Glutamatergic neuron (in vitro differentiated cells): ENCODE results near the gene CD83. TPM values are rescaled to one million over a fixed set of nuclear protein-coding genes. Genes with fewer than 3 reads are reported as not detected.

ENCODE experiments used
- DNase-seq: peaks from one replicate; pipeline ENCODE4 v3.0.0; 2022
- H3K27ac Mint-ChIP-seq: one replicate; pipeline ENCODE4 v1.8.0; 2020; ENCODE audit warnings: mild to moderate bottlenecking, mixed read lengths, inconsistent platforms; ENCODE audit not compliant: unreplicated experiment
- H3K27me3 Mint-ChIP-seq: one replicate; pipeline ENCODE4 v1.8.0; 2020; ENCODE audit warnings: mild to moderate bottlenecking, moderate library complexity, mixed read lengths, inconsistent platforms; ENCODE audit not compliant: unreplicated experiment
- H3K36me3 Mint-ChIP-seq: one replicate; pipeline ENCODE4 v1.8.0; 2020; ENCODE audit warnings: mild to moderate bottlenecking, mixed read lengths, inconsistent platforms; ENCODE audit not compliant: unreplicated experiment
- H3K4me1 Mint-ChIP-seq: one replicate; pipeline ENCODE4 v1.8.0; 2020; ENCODE audit warnings: mild to moderate bottlenecking, low read depth, mixed read lengths, inconsistent platforms; ENCODE audit not compliant: unreplicated experiment
- H3K4me3 Mint-ChIP-seq: one replicate; pipeline ENCODE4 v1.8.0; 2020; ENCODE audit warnings: mild to moderate bottlenecking, mixed read lengths, inconsistent platforms; ENCODE audit not compliant: unreplicated experiment
- H3K9me3 Mint-ChIP-seq: one replicate; pipeline ENCODE4 v1.8.0; 2020; ENCODE audit warnings: mild to moderate bottlenecking, moderate library complexity, mixed read lengths, inconsistent platforms; ENCODE audit not compliant: unreplicated experiment
- total RNA-seq: library from RNA; stranded (reverse); fragmentation: NEBNext Ultra II Directional; extraction: Animal tissue kit (Norgen Biotek cat#: 25700); gene quantifications from one replicate; pipeline ENCODE4 v1.2.1, GENCODE V29; 2021; ENCODE audit not compliant: unreplicated experiment
- TF ChIP-seq, protein P1 (sequence below): fragments of 200-600 bp; sonication (generic); IDR thresholded peaks from one replicate; pipeline ENCODE4 v1.5.0; 2021; ENCODE audit not compliant: partially characterized antibody, unreplicated experiment

The CD83 gene
- total RNA-seq, 1 donor from 2014 or later: 0.34 TPM

DNA sequence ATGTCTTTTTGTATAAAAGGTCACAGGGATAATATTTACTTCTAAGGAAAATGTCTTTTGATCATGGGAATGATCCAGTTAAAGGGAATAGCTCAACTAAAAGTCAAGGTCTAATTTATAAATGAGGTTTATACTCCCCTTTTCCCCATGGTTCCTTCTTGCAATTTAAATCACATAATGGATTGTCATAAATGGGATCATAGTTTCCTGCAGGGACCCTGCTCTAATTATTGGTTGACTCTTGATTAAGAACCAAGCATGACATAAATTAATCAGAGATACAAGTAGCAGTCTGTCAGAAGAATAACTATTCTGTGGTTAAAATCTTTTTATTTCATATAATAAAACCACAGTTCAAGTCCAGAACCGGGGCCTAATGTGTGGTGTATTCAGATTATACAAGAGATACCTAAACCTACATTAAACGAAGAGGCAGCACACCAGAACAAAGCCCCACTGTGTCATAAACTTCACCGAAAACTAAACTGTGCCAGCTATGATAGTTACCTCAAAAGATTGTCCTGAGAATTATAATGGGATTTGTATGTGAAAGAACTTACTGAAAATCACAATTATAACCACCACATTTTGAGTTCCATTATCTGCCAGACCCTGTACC lies 43.0 kb upstream of the CD83 start:
- Mint-ChIP-seq H3K27ac (no peak overlapping the region), H3K4me1 (no peaks in the 10 kb centered on the region), H3K36me3 (no peaks in the 10 kb centered on the region), H3K27me3 (peaks cover 2% of the 10 kb centered on the region), H3K9me3 (no peaks in the 10 kb centered on the region), H3K4me3 (no peak overlapping the region)
- DNase-seq: no peak
- TF ChIP-seq, protein P1, sequence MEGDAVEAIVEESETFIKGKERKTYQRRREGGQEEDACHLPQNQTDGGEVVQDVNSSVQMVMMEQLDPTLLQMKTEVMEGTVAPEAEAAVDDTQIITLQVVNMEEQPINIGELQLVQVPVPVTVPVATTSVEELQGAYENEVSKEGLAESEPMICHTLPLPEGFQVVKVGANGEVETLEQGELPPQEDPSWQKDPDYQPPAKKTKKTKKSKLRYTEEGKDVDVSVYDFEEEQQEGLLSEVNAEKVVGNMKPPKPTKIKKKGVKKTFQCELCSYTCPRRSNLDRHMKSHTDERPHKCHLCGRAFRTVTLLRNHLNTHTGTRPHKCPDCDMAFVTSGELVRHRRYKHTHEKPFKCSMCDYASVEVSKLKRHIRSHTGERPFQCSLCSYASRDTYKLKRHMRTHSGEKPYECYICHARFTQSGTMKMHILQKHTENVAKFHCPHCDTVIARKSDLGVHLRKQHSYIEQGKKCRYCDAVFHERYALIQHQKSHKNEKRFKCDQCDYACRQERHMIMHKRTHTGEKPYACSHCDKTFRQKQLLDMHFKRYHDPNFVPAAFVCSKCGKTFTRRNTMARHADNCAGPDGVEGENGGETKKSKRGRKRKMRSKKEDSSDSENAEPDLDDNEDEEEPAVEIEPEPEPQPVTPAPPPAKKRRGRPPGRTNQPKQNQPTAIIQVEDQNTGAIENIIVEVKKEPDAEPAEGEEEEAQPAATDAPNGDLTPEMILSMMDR: no peak

DNA sequence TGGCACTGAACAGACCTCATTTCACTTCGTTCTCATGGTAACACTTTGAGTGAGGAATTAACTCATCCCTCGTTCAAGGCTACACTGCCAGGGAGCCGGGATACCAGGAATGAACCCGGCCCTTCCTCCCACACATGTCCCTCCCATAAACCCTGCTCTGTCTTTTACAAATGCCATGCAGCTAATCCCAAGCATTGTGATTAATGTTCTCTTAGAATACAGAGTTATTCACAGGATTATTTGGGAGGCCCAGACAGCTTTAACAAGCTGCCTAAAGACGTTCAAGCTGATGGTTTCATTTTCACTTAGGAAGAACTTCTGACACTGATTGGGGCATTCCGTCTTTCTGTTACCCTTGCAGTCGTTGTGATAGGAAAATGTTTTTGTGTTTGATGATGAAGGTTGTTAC lies 42.5 kb upstream of the CD83 start:
- peaks cover 2% of the 10 kb centered on the region for H3K27me3 Mint-ChIP-seq
- TF ChIP-seq, protein P1: no peak
- H3K4me1 Mint-ChIP-seq: no peaks in the 10 kb centered on the region
- H3K4me3 Mint-ChIP-seq: no peak overlapping the region
- H3K27ac Mint-ChIP-seq: no peak overlapping the region
- DNase-seq: no peak
- no peaks in the 10 kb centered on the region for H3K9me3 Mint-ChIP-seq
- no peaks in the 10 kb centered on the region for H3K36me3 Mint-ChIP-seq

DNA sequence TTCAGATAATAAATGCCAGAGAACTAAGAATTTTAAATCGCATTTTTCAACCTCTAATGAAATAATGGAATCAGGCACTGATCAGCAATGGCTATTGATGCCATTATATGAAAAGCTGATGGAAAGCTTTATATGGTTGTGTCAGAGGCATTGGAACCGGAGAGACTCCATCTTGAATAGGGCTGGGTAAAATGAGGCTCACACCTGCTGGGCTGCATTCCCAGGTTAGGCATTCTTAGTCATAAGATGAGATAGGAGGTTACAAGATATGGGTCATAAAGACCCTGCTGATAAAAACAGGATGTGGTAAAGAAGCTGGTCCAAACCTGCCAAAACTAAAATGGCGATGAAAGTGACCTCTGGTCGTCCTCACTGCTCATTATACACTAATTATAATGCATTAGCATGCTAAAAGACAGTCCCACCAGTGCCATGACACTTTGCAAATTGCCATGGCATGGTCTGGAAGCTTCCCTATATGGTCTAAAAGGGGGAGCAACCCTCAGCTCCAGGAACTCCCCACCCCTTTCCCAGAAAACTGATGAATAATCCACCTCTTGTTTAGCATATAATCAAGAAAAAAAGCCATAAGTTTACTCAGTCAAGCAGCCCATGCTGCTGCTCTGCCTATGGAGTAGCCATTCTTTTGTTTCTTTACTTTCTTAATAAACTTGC lies 40.2 kb upstream of the CD83 start:
- Mint-ChIP-seq H3K9me3 (no peaks in the 10 kb centered on the region), H3K4me3 (no peak overlapping the region), H3K27ac (no peak overlapping the region), H3K36me3 (no peaks in the 10 kb centered on the region), H3K4me1 (no peaks in the 10 kb centered on the region), H3K27me3 (peaks cover 2% of the 10 kb centered on the region)
- DNase-seq: no peak
- TF ChIP-seq, protein P1: no peak

DNA sequence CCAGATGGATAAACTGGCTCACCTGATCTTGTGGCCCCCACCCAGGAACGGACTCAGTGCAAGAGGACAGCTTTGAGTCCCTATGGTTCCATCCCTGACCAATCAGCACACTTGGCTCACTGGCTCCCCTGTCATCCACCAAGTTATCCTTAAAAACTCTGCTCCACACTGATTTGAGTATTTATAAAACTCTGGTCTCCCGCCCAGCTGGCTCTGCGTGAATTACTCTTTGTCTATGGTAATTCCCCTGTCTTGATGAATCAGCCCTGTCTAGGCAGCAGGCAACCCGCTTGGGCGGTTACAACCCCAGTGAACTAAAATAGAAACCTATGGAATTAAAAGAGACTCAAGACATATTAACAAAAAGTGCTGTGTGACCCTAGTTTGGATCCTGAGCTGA lies 38.1 kb upstream of the CD83 start:
- TF ChIP-seq, protein P1: no peak
- no peak overlapping the region for H3K4me3 Mint-ChIP-seq
- no peaks in the 10 kb centered on the region for H3K36me3 Mint-ChIP-seq
- H3K27ac Mint-ChIP-seq: no peak overlapping the region
- no peak for DNase-seq
- peaks cover 2% of the 10 kb centered on the region for H3K27me3 Mint-ChIP-seq
- H3K9me3 Mint-ChIP-seq: no peaks in the 10 kb centered on the region
- no peaks in the 10 kb centered on the region for H3K4me1 Mint-ChIP-seq

DNA sequence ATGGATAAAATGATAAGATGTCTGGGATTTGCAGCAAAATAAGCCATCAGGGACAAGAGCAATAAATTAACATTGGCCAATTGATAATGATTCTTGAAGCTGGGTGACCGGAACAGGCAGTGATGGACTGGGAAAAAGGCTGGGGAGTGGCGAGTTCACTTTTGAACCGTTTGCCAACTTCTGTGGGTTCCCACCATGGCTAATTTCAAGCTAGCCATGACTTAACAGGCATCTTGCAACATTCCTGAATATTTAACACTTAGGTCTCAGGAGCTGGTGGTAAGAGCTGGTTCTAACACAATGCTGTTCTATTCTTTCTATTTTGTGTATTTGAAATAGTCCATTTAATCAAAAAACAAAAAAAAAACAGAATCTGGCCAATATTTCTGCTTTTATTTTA lies 37.6 kb upstream of the CD83 start:
- H3K4me1 Mint-ChIP-seq: peaks cover 2% of the 10 kb centered on the region
- DNase-seq: no peak
- H3K36me3 Mint-ChIP-seq: no peaks in the 10 kb centered on the region
- no peaks in the 10 kb centered on the region for H3K9me3 Mint-ChIP-seq
- H3K4me3 Mint-ChIP-seq: no peak overlapping the region
- peaks cover 2% of the 10 kb centered on the region for H3K27me3 Mint-ChIP-seq
- TF ChIP-seq, protein P1: no peak
- H3K27ac Mint-ChIP-seq: no peak overlapping the region
